ENCODE data around the gene DMAC2.
"Not testable (repeated sequence)": the region's sequence is repeated elsewhere in the genome, so short reads cannot be mapped to it uniquely, and the experiment has no call there.

Gene DMAC2

DNA sequence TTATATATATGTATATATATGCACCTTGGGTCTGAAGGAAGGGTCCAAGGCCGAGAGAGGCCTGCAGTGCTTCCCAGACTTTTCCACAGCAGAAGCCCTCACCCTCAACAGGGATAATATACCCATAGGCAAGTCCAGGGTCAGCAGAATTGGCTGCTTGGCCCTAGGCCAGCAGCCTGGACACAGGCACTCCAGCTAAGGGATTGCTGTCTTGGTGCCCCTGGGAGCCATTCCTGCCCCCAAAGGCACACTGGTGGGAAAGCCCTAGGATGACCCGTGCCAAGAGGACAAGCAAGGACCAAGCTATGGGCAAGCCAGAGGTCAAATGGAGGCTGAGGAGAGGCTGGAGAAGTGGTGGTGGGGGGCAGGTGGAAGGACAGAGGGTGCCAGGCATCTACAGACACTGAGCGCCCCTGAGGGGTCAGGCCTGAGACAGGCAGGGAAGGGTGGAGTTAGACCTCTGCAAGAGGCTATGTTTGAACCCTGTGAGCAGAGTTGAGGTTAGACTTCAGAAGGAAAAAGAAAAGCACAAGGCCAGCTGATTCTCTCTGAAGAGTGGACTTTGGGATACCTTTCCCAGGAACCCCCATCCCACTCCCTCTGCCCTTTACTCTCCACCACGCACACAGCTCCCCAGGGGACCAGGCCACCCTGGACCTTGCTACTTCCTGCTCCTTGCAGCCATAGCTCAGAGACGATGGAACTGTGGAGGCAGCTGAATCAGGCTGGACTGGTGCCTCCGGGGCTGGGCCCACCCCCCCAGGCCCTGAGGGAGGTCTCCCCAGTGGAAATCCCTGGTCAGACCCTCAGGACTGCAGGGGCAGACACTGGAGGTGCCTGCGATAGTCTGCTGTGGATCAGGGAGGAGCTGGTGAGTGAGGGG, 3.0 kb upstream of the DMAC2 start, which contains the start of gene ERICH4:
ERICH4 (plus strand) TSS at position 684 of the 883 bp plus-strand sequence; CDS start at position 698, 14 bp downstream.
- no peak for DNase-seq (ENCODE audit: low spot score)
- FAIRE-seq: no peak

DNA sequence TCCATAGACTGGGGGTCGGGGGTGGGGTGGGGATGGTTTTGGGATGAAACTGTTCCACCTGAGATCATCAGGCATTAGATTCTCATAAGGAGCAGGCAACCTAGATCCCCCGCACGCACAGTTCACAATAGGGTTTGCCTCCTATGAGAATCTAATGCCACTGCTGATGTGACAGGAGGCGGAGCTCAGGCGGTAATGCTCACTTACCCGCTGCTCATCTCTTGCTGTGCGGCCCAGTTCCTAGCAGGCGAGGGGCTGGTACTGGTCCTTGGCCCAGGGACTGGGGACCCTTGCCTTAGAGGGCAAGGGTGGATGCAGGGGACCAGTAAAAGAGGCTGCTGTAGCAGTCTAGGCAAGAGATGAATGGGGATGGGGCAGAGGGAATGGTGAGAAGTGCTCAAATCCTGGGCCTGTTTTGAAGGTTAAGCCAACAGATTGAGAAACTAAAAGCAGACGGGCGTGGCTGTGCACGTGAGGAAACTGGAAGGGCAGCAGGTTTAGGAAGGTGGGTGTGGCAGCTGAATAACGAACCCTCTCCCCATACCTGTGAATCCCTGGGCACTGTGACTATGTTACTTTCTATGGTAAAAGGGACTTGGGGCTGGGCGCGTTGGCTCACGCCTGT, 1.7 kb upstream of the DMAC2 start:
- DNase-seq (ENCODE audit: low spot score) (no peak), FAIRE-seq (no peak)

DNA sequence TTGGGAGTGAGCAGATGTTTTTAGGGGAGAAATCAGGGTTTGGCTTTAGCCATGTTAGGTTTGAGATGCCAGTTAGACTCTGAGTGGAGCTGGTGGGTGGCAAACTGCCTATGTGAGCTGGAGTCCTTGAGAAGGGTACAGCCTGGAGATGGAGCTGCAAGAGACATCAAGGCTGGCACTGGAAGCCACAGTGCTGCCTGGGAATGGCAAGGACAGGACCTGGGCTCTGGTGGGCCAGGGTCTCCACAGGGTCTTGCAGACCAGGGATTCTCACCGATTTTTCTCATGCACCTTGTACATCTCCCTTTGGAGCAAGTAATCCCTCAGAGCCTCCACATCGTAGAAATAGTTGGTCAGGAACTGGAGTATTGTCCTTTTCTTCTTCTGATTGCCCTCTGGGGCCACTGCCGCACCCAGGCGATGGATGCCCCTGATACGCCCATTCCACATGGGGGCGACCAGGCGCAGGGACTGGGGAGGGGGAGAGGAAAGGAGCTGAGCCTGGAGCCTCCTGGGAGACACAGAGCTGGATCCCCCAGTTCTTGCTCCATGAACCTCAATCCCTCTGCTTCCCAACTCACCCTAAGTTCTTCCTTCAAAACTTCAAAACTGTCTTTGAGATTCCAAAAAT, 1.7 kb downstream of the DMAC2 start:
- FAIRE-seq (no peak), DNase-seq (ENCODE audit: low spot score) (no peak)

DNA sequence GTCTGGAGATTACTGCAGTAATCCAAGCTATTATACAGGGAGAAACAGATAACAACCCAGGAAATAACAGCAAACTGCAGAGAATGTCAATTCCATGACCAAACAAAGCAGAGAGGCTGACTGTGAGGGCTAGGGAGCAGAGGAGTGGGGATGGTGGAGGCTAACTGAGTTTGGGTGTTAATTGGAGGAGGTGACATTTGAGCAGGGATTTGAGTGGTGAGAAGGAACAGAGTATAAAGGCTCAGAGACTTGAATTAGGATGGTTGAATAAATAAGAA, 3.1 kb downstream of the DMAC2 start:
- DNase-seq (ENCODE audit: low spot score) (no peak), FAIRE-seq (no peak)

GRCh38 chr19:41435936-41436673, 3.6 kb downstream of the DMAC2 start:
- FAIRE-seq (no peak), DNase-seq (ENCODE audit: low spot score) (no peak)

DNA sequence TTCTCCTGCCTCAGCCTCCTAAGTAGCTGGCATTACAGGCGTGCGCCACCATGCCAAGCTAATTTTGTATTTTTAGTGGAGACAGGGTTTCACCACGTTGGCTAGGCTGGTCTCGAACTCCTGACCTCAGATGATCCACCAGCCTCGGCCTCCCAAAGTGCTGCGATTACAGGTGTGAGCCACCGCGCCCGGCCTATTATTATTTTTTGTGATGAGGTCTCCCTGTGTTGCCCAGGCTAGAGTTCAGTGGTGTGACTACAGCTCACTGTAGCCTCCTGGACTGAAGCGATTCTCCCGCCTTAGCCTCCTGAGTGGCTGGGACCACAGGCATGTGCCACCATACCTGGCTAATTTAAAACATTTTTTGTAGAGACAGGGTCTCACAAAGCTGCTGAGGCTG, 4.3 kb downstream of the DMAC2 start:
- not testable (repeated sequence) for FAIRE-seq; DNase-seq (ENCODE audit: low spot score)

- no peak for FAIRE-seq
These were observed 5.3 kb downstream of the DMAC2 start for GRCh38 chr19:41434450-41434849.

DNA sequence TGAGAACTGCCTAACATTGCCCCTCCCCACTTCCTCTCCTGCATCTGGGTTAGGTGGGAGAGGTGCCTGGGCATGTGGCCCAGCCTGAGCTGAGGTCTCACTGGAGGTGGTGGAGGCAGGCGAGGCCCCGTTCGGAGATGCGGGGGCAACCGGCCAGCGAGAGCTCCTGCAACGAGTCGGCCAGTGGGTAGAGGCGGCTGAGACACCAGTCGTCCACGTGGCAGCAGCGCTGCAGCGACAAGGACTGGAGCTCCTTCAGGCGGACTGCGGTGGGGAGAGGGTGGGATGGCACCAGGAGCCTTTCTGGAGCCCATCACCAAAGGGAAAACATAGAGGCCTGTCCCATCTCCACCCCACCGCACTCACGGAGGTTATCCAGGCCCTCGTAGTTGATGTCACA, 6.5 kb downstream of the DMAC2 start:
- DNase-seq (ENCODE audit: low spot score) (no peak), FAIRE-seq (no peak)

More at GRCh38 chr19:41434450-41434849, 5.3 kb downstream of the DMAC2 start:
- no peak for DNase-seq (ENCODE audit: low spot score)

DNA sequence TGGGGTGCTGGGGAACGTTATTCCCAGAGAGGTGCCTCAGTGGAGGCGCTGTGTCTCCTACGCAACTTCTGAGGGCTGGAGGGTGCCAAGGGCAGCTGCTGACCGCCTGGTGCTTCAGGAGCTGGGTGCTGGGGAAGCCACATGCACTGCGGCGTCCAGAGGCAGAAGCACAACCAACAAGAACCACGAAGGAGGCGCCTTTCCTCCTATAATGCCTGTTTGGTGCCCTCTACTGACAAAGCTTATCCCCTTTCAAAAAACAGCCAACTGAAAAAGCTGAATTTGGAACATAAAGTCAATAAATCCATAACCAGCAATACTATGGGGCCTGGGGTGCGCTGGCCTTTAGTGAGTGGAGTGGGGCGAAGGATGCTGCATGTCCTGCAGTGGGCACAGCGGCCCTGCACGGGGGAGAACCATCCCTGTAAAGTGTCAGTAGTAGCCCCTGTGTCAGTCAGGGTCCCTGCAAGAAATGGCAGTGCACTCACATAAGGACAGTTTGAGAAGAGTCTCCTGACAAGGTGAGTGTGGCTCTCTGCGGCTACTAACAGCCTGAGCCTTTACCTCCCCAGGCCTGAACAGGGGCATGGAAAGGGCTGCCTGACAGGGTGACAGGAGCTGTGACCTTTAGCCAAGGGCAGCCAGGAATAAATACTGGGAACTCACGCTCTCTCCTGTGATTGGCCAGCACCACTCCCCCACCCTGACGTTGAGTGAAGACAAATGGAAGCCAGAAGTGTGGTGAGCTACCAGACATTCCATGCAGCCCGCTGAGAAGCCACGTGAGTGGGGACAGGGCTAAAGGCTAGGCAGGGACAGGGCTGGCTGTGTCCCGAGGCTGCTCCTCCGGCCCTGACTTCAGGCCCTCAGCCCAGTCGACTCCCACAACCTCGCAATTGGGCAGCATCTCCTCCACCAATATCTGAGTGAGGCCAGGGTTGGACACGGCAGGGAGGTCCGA, 8.0 kb downstream of the DMAC2 start:
- no peak for FAIRE-seq

DNA sequence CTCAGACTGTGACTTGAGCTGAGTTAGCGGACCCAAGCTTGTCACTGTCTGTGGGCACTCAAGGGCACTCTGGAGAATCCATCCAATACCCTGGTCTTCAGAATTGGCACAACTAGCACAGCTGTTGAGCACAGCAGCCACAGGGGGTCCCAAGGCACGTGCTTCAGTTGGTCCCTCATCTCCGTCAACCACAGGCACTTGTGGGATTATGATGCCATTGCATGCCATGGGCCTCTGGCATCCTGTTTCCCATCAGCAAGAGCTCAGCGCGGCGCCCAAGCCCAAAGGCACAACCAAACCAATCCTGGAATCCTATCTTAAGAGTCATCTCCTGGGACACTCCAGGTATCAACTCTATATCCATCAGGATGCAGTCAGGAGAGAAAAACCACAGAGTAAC, 8.8 kb downstream of the DMAC2 start:
- FAIRE-seq (no peak), DNase-seq (ENCODE audit: low spot score) (peak; percentile 7)

More for the DNA sequence above, 8.0 kb downstream of the DMAC2 start:
- DNase-seq (ENCODE audit: low spot score): no peak

DNA sequence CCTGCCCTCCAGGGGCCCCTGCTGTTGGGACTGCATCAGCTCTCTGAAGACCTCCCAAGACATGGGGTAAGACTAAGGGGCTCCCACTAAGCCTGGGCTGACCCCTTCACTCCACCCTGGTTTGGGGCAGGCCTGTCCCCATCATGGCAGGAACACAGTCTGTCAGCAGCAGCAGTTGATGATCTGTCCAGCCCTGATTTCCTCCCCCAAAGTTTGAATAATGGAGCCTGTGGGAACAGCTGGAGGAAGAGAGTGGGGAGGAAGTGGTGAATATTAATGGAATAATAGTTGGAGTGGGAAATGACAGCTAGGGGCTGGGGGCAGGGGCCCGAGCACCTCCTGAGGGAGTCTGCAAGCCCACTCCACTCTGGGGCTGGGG, 11.2 kb downstream of the DMAC2 start:
- FAIRE-seq: no peak
- DNase-seq (ENCODE audit: low spot score): no peak

GRCh38 chr19:41427647-41428480, 11.8 kb downstream of the DMAC2 start:
- DNase-seq (ENCODE audit: low spot score): no peak
- FAIRE-seq: no peak

DNA sequence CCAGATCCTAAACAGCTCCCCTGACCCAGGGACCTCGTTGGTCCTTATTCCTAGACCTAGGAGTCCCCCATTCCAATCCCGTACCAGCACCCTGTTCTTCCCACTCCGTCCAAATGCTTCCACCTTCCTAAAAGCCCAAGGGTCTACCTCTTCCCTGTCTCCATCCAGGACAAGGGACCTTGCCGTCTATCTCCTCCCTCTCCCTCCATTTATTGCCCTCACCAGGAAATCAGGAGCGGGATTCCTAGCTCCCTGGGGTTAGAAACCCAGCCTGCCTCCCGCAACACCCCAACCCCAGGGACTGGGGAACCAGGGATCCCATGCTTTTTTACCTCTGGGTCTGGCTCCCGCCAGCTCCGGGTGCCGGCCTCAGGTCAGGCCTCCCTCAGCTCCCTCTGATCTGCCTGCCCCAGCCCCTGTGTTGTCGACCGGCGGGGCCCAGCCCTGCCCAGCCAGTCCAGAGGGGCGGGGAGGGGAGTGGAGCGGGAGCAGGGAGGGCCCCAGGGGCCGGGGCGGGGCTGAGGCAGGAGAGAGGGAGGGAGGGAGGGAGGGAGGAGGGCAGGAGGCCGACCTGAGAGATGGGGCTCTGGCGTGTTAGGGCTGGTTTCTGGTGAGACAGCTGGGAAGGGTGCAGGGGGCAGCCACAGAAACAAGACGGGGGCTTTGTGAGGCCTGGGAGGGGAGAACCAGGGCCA, 12.6 kb downstream of the DMAC2 start, which contains the start of gene B3GNT8:
B3GNT8 (minus strand) TSS at position 423 of the 695 bp plus-strand sequence. CDS start 596 bp downstream, outside the sequence.
- FAIRE-seq: no peak
- no peak for DNase-seq (ENCODE audit: low spot score)

DNA sequence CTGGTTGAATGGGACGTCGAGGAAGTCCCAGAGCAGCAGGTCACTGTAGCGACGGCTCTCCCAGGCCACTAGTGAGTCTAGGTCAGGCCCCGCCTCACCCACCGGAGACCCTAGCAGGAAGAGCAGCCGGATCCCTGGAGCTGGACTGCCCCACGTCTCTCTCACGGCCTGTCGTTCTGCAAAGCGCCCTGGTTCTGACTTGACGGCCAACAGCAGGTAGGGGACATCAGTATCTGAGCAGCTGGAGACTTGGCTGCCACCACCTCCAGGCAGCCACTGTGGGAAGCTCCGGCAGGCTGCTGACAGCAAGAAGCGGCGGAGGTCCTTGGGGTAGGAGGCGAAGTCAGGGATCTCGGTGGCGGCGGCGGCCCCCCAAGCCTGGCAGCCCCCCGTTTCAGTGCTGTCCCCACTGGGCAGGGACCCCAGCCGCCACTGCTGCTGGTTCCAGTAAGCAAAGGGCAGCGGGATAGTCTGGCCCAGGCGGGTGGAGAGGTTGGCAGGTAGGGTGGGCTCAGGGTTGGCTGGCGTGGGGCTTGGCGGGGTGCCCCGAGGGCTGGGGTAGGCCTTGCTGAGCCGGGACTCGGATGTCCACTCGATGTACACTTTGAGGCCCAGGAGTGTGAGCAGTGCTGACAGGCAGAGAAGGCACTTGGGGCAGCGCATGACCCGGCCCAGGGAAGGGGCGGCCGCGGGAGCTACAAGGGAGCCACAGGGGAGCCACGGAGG, 13.4 kb downstream of the DMAC2 start:
- DNase-seq (ENCODE audit: low spot score): no peak
- FAIRE-seq: no peak

- DNase-seq (ENCODE audit: low spot score): no peak
- no peak for FAIRE-seq
These were observed 14.3 kb downstream of the DMAC2 start for GRCh38 chr19:41425174-41426115.

GRCh38 chr19:41424335-41425173, 15.2 kb downstream of the DMAC2 start:
- no peak for DNase-seq (ENCODE audit: low spot score)
- no peak for FAIRE-seq
